HepG2 (cell line): ENCODE results near the gene ALLC. TPM values are rescaled to one million over a fixed set of nuclear protein-coding genes. Genes with fewer than 3 reads are reported as not detected.

ENCODE experiments used
- ATAC-seq: fragments of 200-7000 bp; cut with Tn5 transposase; 3 replicates; pipeline ENCODE4 v1.9.1; 2020; ENCODE audit warnings: mild to moderate bottlenecking, moderate library complexity
- BruUV-seq: library from RNA; stranded (reverse); fragments of 400-500 nt; replicated peaks from 2 replicates; lab custom pipeline; 2021; lab: Mats Ljungman, UMichigan
- CTCF ChIA-PET: fragments of 300-600 bp; formaldehyde crosslinking; extraction: SDS; loops from one replicate; lab custom pipeline; 2021; ENCODE audit warnings: low total read pairs, inconsistent platforms, low intra/inter-chr PET ratio; lab: Yijun Ruan, JAX
- POLR2A ChIA-PET: fragments of 350-600 bp; sonication (Branson Sonifier 250); formaldehyde crosslinking; loops from one replicate; lab custom pipeline; 2020; ENCODE audit warnings: antibody characterized with exemption, inconsistent platforms; lab: Yijun Ruan, JAX
- DNase-seq: peaks from one replicate; pipeline ENCODE4 v3.0.0-alpha.2; 2015; ENCODE audit warnings: low spot score
- FAIRE-seq: peaks from 3 replicates; lab custom pipeline; 2011; peaks lifted over from hg19 to GRCh38; lab: Jason Lieb, UNC
- H2AFZ ChIP-seq: one replicate; pipeline ENCODE4 v1.6.1; 2011; ENCODE audit warnings: low read length, inconsistent platforms
- H3K27ac ChIP-seq: fragments of 300-600 bp; 3 replicates; pipeline ENCODE4 v1.8.0; 2011; ENCODE audit warnings: mixed run types, mild to moderate bottlenecking, mixed read lengths, low read length, inconsistent platforms; ENCODE audit not compliant: insufficient read depth; ENCODE audit errors: extremely low read length
- H3K27me3 ChIP-seq, 2 experiments: fragments of 200-600 bp in 1 of 2; 2 replicates in 1 of 2; 3 replicates in 1 of 2; pipeline versions ENCODE4 v1.6.0 to v1.8.0; 2011; ENCODE audit warnings: low read length in 2 of 2, mild to moderate bottlenecking in 2 of 2, moderate library complexity in 2 of 2, inconsistent platforms in 1 of 2; ENCODE audit not compliant: insufficient read depth in 2 of 2, control insufficient read depth in 1 of 2
- H3K36me3 ChIP-seq, 2 experiments: fragments of 200-600 bp in 1 of 2; replicated peaks in 1 of 2; 2 replicates in 1 of 2; 3 replicates in 1 of 2; pipeline versions ENCODE4 v1.5.1 to v1.8.0; 2011; ENCODE audit warnings: low read length in 2 of 2, inconsistent platforms in 1 of 2; ENCODE audit not compliant: insufficient read depth in 2 of 2, control insufficient read depth in 1 of 2
- H3K4me1 ChIP-seq: 2 replicates; pipeline ENCODE4 v1.5.1; 2012; ENCODE audit warnings: low read length, inconsistent platforms; ENCODE audit not compliant: insufficient read depth
- H3K4me2 ChIP-seq: 2 replicates; pipeline ENCODE4 v1.6.0; 2011; ENCODE audit warnings: low read depth, low read length, inconsistent platforms
- H3K4me3 ChIP-seq, 3 experiments: fragments of 200-600 bp in 1 of 3; sonication (generic), shearing (Covaris generic) in 1 of 3; replicated peaks in 1 of 3; 2 replicates each; pipeline ENCODE4 v1.5.1; 2011 to 2016; ENCODE audit warnings: low read length in 3 of 3, inconsistent platforms in 2 of 3, low read depth in 2 of 3, mild to moderate bottlenecking in 2 of 3, control low read depth in 1 of 3, mixed read lengths in 1 of 3; ENCODE audit not compliant: insufficient read depth in 1 of 3
- H3K79me2 ChIP-seq: one replicate; pipeline ENCODE4 v1.6.1; 2011; ENCODE audit warnings: low read length, inconsistent platforms; ENCODE audit not compliant: insufficient read depth
- H3K9ac ChIP-seq: 2 replicates; pipeline ENCODE4 v1.6.0; 2011; ENCODE audit warnings: mild to moderate bottlenecking, low read depth, low read length, inconsistent platforms; ENCODE audit not compliant: insufficient read depth
- H3K9me3 ChIP-seq: 2 replicates; pipeline ENCODE4 v1.5.1; 2012; ENCODE audit warnings: mild to moderate bottlenecking, low read length
- H4K20me1 ChIP-seq: 2 replicates; pipeline ENCODE4 v1.6.0; 2011; ENCODE audit warnings: inconsistent platforms, mild to moderate bottlenecking, low read length, moderate library complexity; ENCODE audit not compliant: insufficient read depth
- CREBL2 ChIP-seq: sonication (generic); formaldehyde crosslinking; IDR thresholded peaks from 2 replicates; pipeline ENCODE4 v1.8.1; 2023; ENCODE audit warnings: missing genetic modification reagents, mild to moderate bottlenecking, borderline replicate concordance
- FOXM1 ChIP-seq: sonication (generic); formaldehyde crosslinking; IDR thresholded peaks from 2 replicates; pipeline ENCODE4 v1.5.0; 2020; ENCODE audit warnings: missing genetic modification reagents
- HNRNPK ChIP-seq: fragments of 200-400 bp; formaldehyde crosslinking; IDR thresholded peaks from 2 replicates; pipeline ENCODE4 v1.6.1; 2018; ENCODE audit warnings: low read length, low read depth, moderate library complexity, mild to moderate bottlenecking; ENCODE audit not compliant: poor library complexity, severe bottlenecking
- KLF13 ChIP-seq: sonication (generic); formaldehyde crosslinking; IDR thresholded peaks from 2 replicates; pipeline ENCODE4 v1.4.0; 2020; ENCODE audit warnings: mild to moderate bottlenecking, missing genetic modification reagents
- PCBP1 ChIP-seq: fragments of 200-400 bp; formaldehyde crosslinking; IDR thresholded peaks from 2 replicates; pipeline ENCODE4 v1.6.1; 2017; ENCODE audit warnings: mild to moderate bottlenecking, low read depth, low read length, borderline replicate concordance
- PCBP2 ChIP-seq: fragments of 200-400 bp; formaldehyde crosslinking; optimal IDR thresholded peaks from 2 replicates; pipeline ENCODE3; 2018; ENCODE audit warnings: low read length, low read depth; ENCODE audit not compliant: poor library complexity, severe bottlenecking
- PHB2 ChIP-seq: fragments of 450-650 bp; IDR thresholded peaks from 2 replicates; pipeline ENCODE4 v1.6.1; 2018; ENCODE audit not compliant: partially characterized antibody
- SALL2 ChIP-seq: sonication (generic); formaldehyde crosslinking; IDR thresholded peaks from 2 replicates; pipeline ENCODE4 v1.8.1; 2023; ENCODE audit warnings: mild to moderate bottlenecking, missing genetic modification reagents, inconsistent platforms
- STAG1 ChIP-seq: sonication (generic); formaldehyde crosslinking; IDR thresholded peaks from 2 replicates; pipeline ENCODE4 v1.4.0; 2020; ENCODE audit warnings: missing genetic modification reagents
- ZBTB1 ChIP-seq: sonication (generic); formaldehyde crosslinking; IDR thresholded peaks from 2 replicates; pipeline ENCODE4 v1.4.0; 2020; ENCODE audit warnings: missing genetic modification reagents, borderline replicate concordance
- ZBTB8A ChIP-seq: sonication (generic); formaldehyde crosslinking; IDR thresholded peaks from 2 replicates; pipeline ENCODE4 v1.4.0; 2020; ENCODE audit warnings: mild to moderate bottlenecking, low read depth, missing genetic modification reagents, borderline replicate concordance
- ZFP90 ChIP-seq: sonication (generic); formaldehyde crosslinking; IDR thresholded peaks from 2 replicates; pipeline ENCODE4 v1.8.0; 2022; ENCODE audit warnings: missing genetic modification reagents, mild to moderate bottlenecking, inconsistent platforms, borderline replicate concordance
- ZFX ChIP-seq: sonication (generic); formaldehyde crosslinking; IDR thresholded peaks from 2 replicates; pipeline ENCODE4 v1.4.0; 2020; ENCODE audit warnings: mild to moderate bottlenecking, low read depth, missing genetic modification reagents, moderate library complexity
- ZNF225 ChIP-seq: sonication (generic); formaldehyde crosslinking; IDR thresholded peaks from 2 replicates; pipeline ENCODE4 v1.4.0; 2020; ENCODE audit warnings: mild to moderate bottlenecking, missing genetic modification reagents
- WGBS: methylation state at CpG from one replicate; pipeline ENCODE4 v1.1.6; 2017; ENCODE audit warnings: low lambda C conversion rate; 5-methylcytosine and 5-hydroxymethylcytosine counted together
- in situ Hi-C: cut with HindIII; loops from 2 replicates; pipeline ENCODE4 v1.10.0; 2017; ENCODE audit warnings: low pct_unique_long_range_greater_than_20kb; ENCODE audit not compliant: extremely low pct_ligation_motif_present
- intact Hi-C: fragments of 100-400 bp; cut with micrococcal nuclease; formaldehyde crosslinking; loops from one replicate; pipeline ENCODE4 v1.10.0; 2022; ENCODE audit not compliant: unreplicated experiment
- polyA plus RNA-seq, 8 experiments: library from polyadenylated mRNA; depleted of rRNA in 3 of 8; stranded (reverse) in 7 of 8; unstranded in 1 of 8; fragments of >200 nt; fragmentation: Illumina TruSeq in 4 of 8; extraction: Trizol in 4 of 8; gene quantifications; 2 replicates each; pipeline versions ENCODE4 v1.2.1 to v1.2.3, GENCODE V29; 2011 to 2016; ENCODE audit warnings: low read depth in 4 of 8, missing spikeins in 1 of 8, mixed read lengths in 1 of 8; ENCODE audit not compliant: insufficient read depth in 1 of 8
- total RNA-seq, 5 experiments: library from RNA; depleted of rRNA; stranded (reverse); fragments of >200 nt; fragmentation: Illumina TruSeq; extraction: Trizol; gene quantifications; 2 replicates each; pipeline ENCODE4 v1.2.3, GENCODE V29; 2016; ENCODE audit warnings: low read depth in 1 of 5
- TF ChIP-seq, protein P1 (sequence below): sonication (generic); formaldehyde crosslinking; IDR thresholded peaks from 2 replicates; pipeline ENCODE4 v1.8.0; 2022; ENCODE audit warnings: mild to moderate bottlenecking, missing genetic modification reagents; ENCODE audit not compliant: insufficient replicate concordance

The ALLC gene
- total and polyA plus RNA-seq, 2 of the 13 experiments (the other 11 are each of a cell fraction or from before 2014, with no cell fraction given) = 0.08 to 0.11 TPM

DNA sequence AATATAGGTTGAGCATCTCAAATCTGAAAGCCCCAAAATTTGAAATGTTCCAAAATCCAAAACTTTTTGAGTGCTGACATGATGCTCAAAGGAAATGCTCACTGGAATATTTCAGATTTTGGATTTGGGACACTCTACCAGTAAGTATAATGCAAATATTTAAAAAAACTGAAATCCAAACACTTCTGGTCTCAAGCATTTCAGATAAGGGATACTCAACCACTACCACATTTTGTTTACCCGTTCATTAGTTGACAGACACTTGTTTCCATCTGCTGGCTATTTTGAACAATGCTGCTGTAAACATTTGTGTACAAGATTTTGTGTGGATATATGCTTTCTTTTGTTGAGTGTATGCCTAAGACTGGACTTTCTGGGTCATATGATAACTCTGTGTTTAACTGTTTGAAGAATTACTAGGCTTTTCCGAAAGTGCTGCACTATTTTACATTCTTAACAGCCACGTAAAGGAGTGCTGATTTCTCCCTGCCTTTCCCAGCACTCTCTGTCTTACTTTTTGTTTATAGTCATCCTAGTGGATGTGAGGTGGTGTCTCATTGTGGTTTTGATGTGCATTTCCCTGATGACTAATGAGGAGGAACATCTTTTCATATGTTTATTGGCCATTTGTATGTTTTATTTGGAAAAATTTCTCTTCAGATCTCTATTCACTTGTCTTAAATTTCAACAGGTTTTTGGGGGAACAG is 25.9 kb downstream of the ALLC start:
- H3K79me2 ChIP-seq = no peaks in the 10 kb centered on the region
- H4K20me1 ChIP-seq = no peaks in the 10 kb centered on the region
- no peak overlapping the region for H3K4me2 ChIP-seq
- intact Hi-C loops = no loop called here
- 18% methylated on average over 3 of the region's 3 CpGs for WGBS
- no peaks in the 10 kb centered on the region for H3K36me3 ChIP-seq
- ChIA-PET POLR2A (no interaction called here), CTCF (no interaction called here)
- H3K27me3 ChIP-seq = peaks cover 0 to 3% of the 10 kb centered on the region in 2 experiments; a peak in 2 of 5 replicates
- ATAC-seq = no peak
- no peak overlapping the region for H3K4me3 ChIP-seq
- H3K9ac ChIP-seq = no peak overlapping the region
- no peak for FAIRE-seq
- H3K4me1 ChIP-seq = peaks cover under 1% of the 10 kb centered on the region; the same call in 1 of the 2 replicates
- in situ Hi-C loops = no loop called here
- TF ChIP-seq STAG1 (CRISPR knock-in tag) (peak; percentile 20), ZBTB8A (CRISPR knock-in tag) (no peak)
- DNase-seq = no peak
- no peaks in the 10 kb centered on the region for H3K9me3 ChIP-seq
- no peak overlapping the region for H2AFZ ChIP-seq
- no peak overlapping the region for H3K27ac ChIP-seq
- no TSS peak for BruUV-seq

GRCh38 chr2:3689998-3690748 is 32.2 kb downstream of the ALLC start:
- Histone ChIP-seq H3K27me3 (peaks cover 0 to 4% of the 10 kb centered on the region in 2 experiments; a peak in 1 of 5 replicates), H3K4me1 (no peaks in the 10 kb centered on the region), H3K36me3 (no peaks in the 10 kb centered on the region), H3K9me3 (no peaks in the 10 kb centered on the region), H3K27ac (no peak overlapping the region), H3K4me3 (no peak overlapping the region), H4K20me1 (no peaks in the 10 kb centered on the region), H3K9ac (no peak overlapping the region), H3K79me2 (no peaks in the 10 kb centered on the region), H3K4me2 (no peak overlapping the region), H2AFZ (no peak overlapping the region)
- FAIRE-seq (no peak), DNase-seq (no peak), ATAC-seq (no peak)
- no TSS peak for BruUV-seq
- in situ Hi-C loops (no loop called here), intact Hi-C loops (no loop called here)
- ChIA-PET POLR2A (no interaction called here), CTCF (no interaction called here)
- no peak for TF ChIP-seq CREBL2 (CRISPR knock-in tag)
- TF ChIP-seq, protein P1, sequence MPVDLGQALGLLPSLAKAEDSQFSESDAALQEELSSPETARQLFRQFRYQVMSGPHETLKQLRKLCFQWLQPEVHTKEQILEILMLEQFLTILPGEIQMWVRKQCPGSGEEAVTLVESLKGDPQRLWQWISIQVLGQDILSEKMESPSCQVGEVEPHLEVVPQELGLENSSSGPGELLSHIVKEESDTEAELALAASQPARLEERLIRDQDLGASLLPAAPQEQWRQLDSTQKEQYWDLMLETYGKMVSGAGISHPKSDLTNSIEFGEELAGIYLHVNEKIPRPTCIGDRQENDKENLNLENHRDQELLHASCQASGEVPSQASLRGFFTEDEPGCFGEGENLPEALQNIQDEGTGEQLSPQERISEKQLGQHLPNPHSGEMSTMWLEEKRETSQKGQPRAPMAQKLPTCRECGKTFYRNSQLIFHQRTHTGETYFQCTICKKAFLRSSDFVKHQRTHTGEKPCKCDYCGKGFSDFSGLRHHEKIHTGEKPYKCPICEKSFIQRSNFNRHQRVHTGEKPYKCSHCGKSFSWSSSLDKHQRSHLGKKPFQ = no peak
- TF ChIP-seq HNRNPK = peak; percentile 99
- TF ChIP-seq ZFX (CRISPR knock-in tag) = no peak
- TF ChIP-seq PCBP2 = peak; percentile 91
- TF ChIP-seq ZFP90 (CRISPR knock-in tag) = no peak
- no peak for TF ChIP-seq ZNF225 (CRISPR knock-in tag)
- peak; percentile 97 for TF ChIP-seq PCBP1
- TF ChIP-seq ZBTB1 (CRISPR knock-in tag) = no peak
- no peak for TF ChIP-seq FOXM1 (CRISPR knock-in tag)
- no peak for TF ChIP-seq PHB2
- no peak for TF ChIP-seq KLF13 (CRISPR knock-in tag)
- TF ChIP-seq SALL2 = no peak
